HG03469 (cell line): ENCODE measurements around the gene CHMP1A.
"Not testable (repeated sequence)": the region's sequence is repeated elsewhere in the genome, so short reads cannot be mapped to it uniquely, and the experiment has no call there.

Source experiments
- ATAC-seq: cut with Tn5 transposase; IDR thresholded peaks from one replicate; pipeline ENCODE4 v1.9.1; 2021; ENCODE audit warnings: mild to moderate bottlenecking, moderate library complexity, moderate number of reproducible peaks; ENCODE audit not compliant: unreplicated experiment

Gene CHMP1A

GRCh38 chr16:89661215-89661614, 3.7 kb upstream of the CHMP1A start:
- no peak for ATAC-seq

DNA sequence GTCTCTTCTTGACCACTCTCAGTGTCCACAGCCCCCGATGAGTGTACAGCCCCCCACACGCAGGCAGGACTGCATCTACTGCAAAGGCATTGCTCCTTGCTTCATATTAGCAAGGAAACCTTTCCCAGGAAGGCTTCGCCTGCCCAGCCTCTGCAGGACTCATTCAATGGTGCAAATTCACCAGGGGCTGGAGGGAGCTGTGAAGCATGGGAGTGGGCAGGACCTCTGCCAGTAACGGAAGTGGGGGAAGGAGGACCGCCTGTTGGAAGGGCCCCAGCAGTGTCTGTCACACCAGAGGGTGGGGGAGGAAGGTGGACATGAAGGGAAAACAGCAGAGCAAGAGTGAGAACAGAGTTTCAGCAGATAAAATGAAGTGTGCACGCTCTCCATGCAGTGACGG, 2.6 kb upstream of the CHMP1A start:
- ATAC-seq = no peak

DNA sequence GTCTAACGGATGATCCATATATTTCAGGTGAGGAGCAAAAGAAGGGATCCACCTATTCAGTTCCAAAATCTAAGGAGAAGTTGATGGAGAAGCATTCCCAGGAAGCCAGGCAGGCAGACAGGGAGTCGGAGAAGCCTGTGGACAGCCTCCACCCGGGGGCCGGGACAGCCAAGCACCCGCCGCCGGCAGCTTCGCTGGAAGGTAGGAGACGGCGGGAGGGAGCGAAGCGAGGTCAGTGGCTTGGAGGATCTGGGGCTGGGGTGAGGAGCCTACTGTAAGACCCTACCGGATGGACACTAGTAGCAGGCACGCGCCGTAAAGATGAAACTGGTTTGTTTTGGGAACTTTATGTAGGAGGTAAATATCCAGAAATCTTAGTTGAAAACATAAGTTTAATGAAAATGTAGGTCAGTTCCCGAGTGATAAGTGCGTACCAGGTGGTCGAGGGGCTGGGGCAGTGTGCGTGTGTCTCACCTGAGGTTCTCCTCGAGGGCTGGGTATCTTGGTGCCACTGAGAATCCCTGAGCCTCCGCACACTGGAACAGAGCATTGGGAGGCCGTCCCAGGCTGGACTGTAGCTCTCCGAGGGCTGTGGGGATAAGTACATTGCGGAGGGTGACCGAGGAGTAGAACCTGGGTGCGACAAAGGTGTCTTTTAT, 842 bp upstream of the CHMP1A start:
- no peak for ATAC-seq

GRCh38 chr16:89656435-89657121, 930 bp downstream of the CHMP1A start:
- no peak for ATAC-seq

DNA sequence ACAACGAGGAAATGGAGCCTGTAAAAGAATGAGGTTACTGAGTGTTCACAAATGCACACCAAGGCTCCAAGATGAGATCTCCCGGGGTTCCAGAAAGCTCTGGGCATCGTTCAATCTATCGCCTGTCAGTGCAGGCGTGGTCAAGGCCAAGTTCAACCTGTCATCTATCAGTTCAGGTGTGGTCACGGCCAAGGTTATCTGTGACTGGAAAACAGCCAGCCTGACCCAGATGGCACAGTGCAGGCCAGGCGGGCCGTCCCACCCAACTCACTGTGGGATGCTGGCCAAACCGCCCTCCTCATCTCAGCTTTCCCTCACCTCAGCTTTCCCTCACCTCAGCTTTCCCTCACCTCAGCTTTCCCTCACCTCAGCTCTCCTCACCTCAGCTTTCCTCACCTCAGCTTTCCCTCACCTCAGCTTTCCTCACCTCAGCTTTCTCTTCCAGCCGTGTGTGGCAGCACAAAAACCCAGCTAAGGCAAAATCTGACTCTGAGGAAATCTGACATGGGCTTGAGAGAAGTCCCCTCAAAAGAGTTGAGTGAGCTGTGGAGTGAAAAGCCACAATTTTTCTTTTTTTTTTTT, 2.4 kb downstream of the CHMP1A start:
- no peak for ATAC-seq

DNA sequence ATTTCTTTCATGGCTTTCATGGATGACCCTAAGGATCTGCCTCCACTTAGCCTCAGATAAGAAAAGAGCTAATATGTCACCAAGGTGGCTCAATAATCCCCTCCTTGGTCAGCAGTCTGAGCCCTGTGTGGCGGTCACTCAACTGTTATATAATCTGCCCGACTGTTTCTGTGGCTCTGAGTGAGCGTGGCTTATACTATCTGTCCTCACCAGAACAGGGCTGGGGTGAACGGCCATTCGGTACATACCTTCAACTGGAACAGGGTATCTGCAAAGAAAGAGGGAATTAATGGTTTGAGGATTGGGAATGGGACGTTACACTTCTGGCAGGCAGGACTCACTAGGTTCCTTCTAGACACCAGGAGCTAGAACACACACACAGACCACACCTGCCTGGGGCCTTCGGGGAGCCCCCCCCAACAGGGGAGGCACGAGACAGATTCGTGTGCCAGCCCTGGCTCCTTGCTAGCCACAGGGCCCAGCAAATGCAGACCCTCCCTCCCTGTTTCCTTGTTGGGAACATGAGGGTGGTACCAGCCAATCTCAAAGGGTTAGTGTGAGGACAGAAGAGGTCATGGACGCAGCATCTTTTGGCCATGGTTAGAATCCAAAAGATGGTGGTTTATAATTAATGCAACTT, 3.7 kb downstream of the CHMP1A start:
- no peak for ATAC-seq

GRCh38 chr16:89651584-89651983, 5.9 kb downstream of the CHMP1A start:
- no peak for ATAC-seq

DNA sequence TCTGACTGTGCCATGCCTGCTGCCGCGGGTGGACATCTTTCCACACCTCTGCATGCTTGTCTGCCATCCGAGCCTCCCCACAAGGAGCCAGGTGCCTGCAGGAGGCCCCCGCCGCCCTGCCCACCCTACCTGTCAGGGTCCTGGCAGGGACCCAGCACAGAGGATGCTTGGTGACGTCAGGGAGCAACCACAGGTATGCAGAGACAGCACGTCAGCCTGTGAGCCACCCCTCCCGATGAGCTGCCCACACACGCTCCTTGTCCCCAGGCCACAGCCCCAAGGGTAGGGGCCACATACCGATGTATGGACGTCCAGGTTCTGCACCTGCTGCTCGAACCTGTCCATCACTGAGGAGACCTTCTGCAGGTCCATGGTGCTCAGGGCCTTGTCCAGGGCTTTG, 10.6 kb downstream of the CHMP1A start:
- no peak for ATAC-seq

DNA sequence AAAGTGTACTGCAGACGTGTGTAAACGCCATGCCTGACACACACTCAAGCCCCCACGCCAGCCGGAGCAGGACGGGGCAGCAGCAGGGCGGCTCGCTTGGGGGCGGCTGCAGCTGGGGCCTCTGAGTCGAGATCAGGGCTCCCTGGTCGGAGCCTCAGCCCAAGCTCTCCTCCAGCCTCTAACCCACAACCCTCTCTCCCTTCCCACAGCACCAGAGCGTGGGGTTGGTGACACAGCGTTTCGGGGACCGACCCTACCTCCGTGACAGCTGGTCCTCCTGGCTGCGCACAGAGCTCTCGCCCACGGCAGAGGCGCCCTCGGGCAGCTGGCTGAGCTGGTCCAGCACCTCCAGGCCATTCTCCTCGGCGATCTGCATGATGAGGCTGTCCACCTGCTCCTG, 11.2 kb downstream of the CHMP1A start:
- ATAC-seq = no peak

- no peak for ATAC-seq
Observed at GRCh38 chr16:89645122-89645521, 12.4 kb downstream of the CHMP1A start.

DNA sequence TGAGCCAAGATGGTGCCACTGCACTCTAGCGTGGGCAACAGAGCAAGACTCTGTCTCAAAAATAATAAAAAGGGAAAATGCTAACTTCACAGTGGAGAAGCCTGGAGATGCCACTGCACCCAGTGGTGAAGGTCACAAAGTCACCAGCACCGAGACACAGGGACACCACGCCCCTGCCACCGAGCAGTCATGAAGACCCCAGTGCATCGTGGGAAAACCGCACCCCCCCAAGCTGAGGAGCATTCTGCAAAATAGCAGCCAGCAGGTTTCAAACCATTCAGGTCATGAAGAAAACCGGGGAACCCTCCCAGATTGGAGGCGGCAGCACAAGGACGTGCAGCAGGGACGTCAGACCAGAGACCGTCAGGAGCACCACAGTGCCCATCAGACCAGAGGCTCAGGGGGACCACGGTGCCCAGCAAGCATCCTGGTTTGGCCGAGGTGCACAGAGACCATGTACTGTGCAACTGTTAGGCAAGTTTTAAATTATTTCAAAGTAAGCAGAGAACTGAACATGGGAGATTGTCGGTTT, 13.7 kb downstream of the CHMP1A start:
- ATAC-seq = no peak

GRCh38 chr16:89642574-89642973, 14.9 kb downstream of the CHMP1A start:
- no peak for ATAC-seq

GRCh38 chr16:89641458-89642119, 15.9 kb downstream of the CHMP1A start:
- no peak for ATAC-seq

- no peak for ATAC-seq
Observed at GRCh38 chr16:89639385-89639784, 18.1 kb downstream of the CHMP1A start.

GRCh38 chr16:89638455-89638854, 19.1 kb downstream of the CHMP1A start:
- ATAC-seq = no peak

GRCh38 chr16:89637379-89637778, 20.1 kb downstream of the CHMP1A start:
- no peak for ATAC-seq

GRCh38 chr16:89636663-89637062, 20.8 kb downstream of the CHMP1A start:
- no peak for ATAC-seq

GRCh38 chr16:89634463-89635385, 22.8 kb downstream of the CHMP1A start:
- ATAC-seq = not testable (repeated sequence)

GRCh38 chr16:89633064-89633631, 24.4 kb downstream of the CHMP1A start:
- no peak for ATAC-seq
